HCT116 (cell line): ENCODE data around the gene VTI1A.

Source experiments
- CTCF ChIP-seq, 3 experiments: fragments of 200-600 bp in 1 of 3; sonication (generic) in 1 of 3; IDR thresholded peaks in 2 of 3; conservative IDR thresholded peaks in 1 of 3; 2 replicates each; pipeline ENCODE4 v1.5.1; 2012 to 2017; ENCODE audit warnings: low read depth in 2 of 3, low read length in 2 of 3, antibody characterized with exemption in 1 of 3, borderline replicate concordance in 1 of 3, control low read depth in 1 of 3, mild to moderate bottlenecking in 1 of 3, mixed read lengths in 1 of 3, mixed run types in 1 of 3, moderate library complexity in 1 of 3; ENCODE audit not compliant: insufficient read depth in 1 of 3
- EZH2 ChIP-seq: fragments of 200-600 bp; sonication (generic); IDR thresholded peaks from 2 replicates; pipeline ENCODE4 v1.6.1; 2017; ENCODE audit warnings: antibody characterized with exemption, mixed run types
- JUND ChIP-seq: IDR thresholded peaks from 2 replicates; pipeline ENCODE4 v1.6.1; 2012
- MAX ChIP-seq: IDR thresholded peaks from 2 replicates; pipeline ENCODE4 v1.6.1; 2012
- POLR2A ChIP-seq: IDR thresholded peaks from 2 replicates; pipeline ENCODE4 v1.7.0; 2011; ENCODE audit warnings: borderline replicate concordance; ENCODE audit not compliant: insufficient read depth, insufficient read length; ENCODE audit errors: extremely low read depth
- POLR2AphosphoS5 ChIP-seq: IDR thresholded peaks from 2 replicates; pipeline ENCODE4 v1.6.1; 2011; ENCODE audit warnings: mild to moderate bottlenecking, low read depth, low read length, moderate library complexity
- RAD21 ChIP-seq: IDR thresholded peaks from 2 replicates; pipeline ENCODE4 v1.6.1; 2012; ENCODE audit warnings: low read depth, mild to moderate bottlenecking
- REST ChIP-seq: IDR thresholded peaks from 2 replicates; pipeline ENCODE4 v1.6.1; 2012; ENCODE audit warnings: low read depth
- SIN3A ChIP-seq: IDR thresholded peaks from 2 replicates; pipeline ENCODE4 v1.6.1; 2012; ENCODE audit warnings: low read depth
- SRF ChIP-seq: IDR thresholded peaks from 2 replicates; pipeline ENCODE4 v1.6.1; 2012; ENCODE audit warnings: low read depth
- YY1 ChIP-seq: IDR thresholded peaks from 2 replicates; pipeline ENCODE4 v1.6.1; 2011; ENCODE audit warnings: low read length, low read depth, moderate library complexity, mild to moderate bottlenecking; ENCODE audit not compliant: insufficient replicate concordance; ENCODE audit errors: extremely low read depth

- TF ChIP-seq CTCF (IDR thresholded peaks at IDR 0.05 in 2 of 3, conservative IDR thresholded peaks at IDR 0.05 in 1 of 3; ENCODE audit: borderline replicate concordance in 1 of 3, insufficient read depth in 1 of 3, low read depth in 2 of 3, low read length in 2 of 3) (no peak), POLR2AphosphoS5 (no peak), SRF (no peak), YY1 (no peak), POLR2A (no peak), RAD21 (no peak), EZH2 (no peak), JUND (no peak), REST (no peak), SIN3A (no peak), MAX (no peak)
These were observed 55.5 kb downstream of the VTI1A start for GRCh38 chr10:112502536-112502935.
